ENCODE measurements around the gene MAN2A2. TPM values are rescaled to one million over a fixed set of nuclear protein-coding genes. Genes with fewer than 3 reads are reported as not detected.

MAN2A2 gene
- total RNA-seq, 1 donor from 2014 or later, result 33.3 TPM

- DNase-seq (ENCODE audit: low read depth), result no peak
- H3K36me3 ChIP-seq (ENCODE audit: control insufficient read depth, insufficient read depth, low read length), result peaks cover 2% of the 10 kb centered on the region
- H3K4me3 ChIP-seq (ENCODE audit: low read depth, low read length), result peak within 1 kb of the TSS; percentile 70
- TF ChIP-seq, protein P1, sequence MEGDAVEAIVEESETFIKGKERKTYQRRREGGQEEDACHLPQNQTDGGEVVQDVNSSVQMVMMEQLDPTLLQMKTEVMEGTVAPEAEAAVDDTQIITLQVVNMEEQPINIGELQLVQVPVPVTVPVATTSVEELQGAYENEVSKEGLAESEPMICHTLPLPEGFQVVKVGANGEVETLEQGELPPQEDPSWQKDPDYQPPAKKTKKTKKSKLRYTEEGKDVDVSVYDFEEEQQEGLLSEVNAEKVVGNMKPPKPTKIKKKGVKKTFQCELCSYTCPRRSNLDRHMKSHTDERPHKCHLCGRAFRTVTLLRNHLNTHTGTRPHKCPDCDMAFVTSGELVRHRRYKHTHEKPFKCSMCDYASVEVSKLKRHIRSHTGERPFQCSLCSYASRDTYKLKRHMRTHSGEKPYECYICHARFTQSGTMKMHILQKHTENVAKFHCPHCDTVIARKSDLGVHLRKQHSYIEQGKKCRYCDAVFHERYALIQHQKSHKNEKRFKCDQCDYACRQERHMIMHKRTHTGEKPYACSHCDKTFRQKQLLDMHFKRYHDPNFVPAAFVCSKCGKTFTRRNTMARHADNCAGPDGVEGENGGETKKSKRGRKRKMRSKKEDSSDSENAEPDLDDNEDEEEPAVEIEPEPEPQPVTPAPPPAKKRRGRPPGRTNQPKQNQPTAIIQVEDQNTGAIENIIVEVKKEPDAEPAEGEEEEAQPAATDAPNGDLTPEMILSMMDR (IDR thresholded peaks at IDR 0.05; ENCODE audit: insufficient read depth, low read length, poor library complexity, severe bottlenecking), result no peak
- H3K27me3 ChIP-seq (ENCODE audit: control insufficient read depth, insufficient read depth, low read length), result no peaks in the 10 kb centered on the region
Observed at GRCh38 chr15:90934949-90935751, 32.0 kb downstream of the MAN2A2 start, which contains the start of gene UNC45A. TSS of gene UNC45A (plus strand) at chr15:90935285. CDS start at chr15:90935325, 40 bp downstream.

DNA sequence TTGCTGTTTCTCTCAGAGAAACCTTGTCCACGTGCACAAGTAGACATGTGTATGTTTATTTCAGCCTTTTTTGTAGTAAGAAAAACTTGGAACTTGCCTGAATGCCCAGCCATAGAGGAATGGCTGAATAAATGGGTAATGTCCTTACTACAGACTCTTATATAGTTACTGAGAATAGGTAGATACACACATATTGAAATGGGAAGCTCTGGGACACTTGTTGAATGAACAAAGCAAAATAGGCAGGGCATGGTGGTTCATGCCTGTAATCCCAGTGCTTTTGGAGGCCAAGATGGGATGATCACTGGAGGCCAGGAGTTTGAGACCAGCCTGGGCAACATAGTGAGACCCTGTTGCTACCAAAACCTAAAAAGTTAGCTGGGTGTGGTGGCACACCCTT, 33.7 kb downstream of the MAN2A2 start:
- Histone ChIP-seq H3K36me3 (ENCODE audit: control insufficient read depth, insufficient read depth, low read length) (peaks cover 4% of the 10 kb centered on the region), H3K27me3 (ENCODE audit: control insufficient read depth, insufficient read depth, low read length) (no peaks in the 10 kb centered on the region), H3K4me3 (ENCODE audit: low read depth, low read length) (no peak overlapping the region)
- no peak for DNase-seq (ENCODE audit: low read depth)
- TF ChIP-seq, protein P1 (IDR thresholded peaks at IDR 0.05; ENCODE audit: insufficient read depth, low read length, poor library complexity, severe bottlenecking), result no peak

DNA sequence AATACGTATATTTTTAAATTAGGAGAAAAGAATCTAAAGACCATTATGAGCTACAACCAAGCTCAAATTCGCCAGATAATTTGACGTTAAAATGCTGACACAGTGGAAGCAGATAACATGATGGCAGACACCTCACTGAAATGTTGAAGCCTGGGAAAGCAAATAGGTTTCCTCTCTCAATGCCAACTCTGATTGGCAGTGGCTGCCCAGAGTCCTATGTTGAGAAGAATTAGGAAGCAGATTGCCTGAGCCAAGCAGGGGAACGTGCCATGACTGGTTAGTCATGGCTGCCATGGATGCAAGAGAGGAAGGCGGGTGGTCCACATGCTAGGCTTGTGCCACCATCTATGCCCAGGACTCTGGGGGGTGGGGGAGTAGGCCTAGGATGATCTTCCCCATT, 35.2 kb downstream of the MAN2A2 start:
- DNase-seq (ENCODE audit: low read depth), result no peak
- Histone ChIP-seq H3K4me3 (ENCODE audit: low read depth, low read length) (no peak overlapping the region), H3K27me3 (ENCODE audit: control insufficient read depth, insufficient read depth, low read length) (no peaks in the 10 kb centered on the region), H3K36me3 (ENCODE audit: control insufficient read depth, insufficient read depth, low read length) (peaks cover 4% of the 10 kb centered on the region)
- TF ChIP-seq, protein P1 (IDR thresholded peaks at IDR 0.05; ENCODE audit: insufficient read depth, low read length, poor library complexity, severe bottlenecking), result no peak

DNA sequence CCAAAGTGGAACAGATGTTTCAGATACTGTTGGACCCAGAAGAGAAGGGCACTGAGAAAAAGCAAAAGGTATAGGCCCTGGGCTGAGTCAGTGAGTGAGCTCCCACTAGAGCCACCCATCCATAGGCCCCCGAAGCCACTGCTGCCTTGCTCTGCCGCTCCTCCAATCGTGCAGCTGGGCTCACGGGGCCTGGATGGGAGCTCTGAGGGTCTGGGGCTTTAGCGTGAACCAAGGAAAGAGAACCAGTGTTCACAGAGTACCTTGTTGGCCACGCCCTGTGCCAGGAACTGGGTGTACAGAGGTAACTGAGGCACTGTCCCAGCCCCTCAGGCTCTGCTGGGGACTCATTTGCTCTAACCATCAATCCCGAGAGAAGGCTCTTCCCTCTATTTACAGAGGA, 36.7 kb downstream of the MAN2A2 start:
- DNase-seq (ENCODE audit: low read depth), result no peak
- Histone ChIP-seq H3K4me3 (ENCODE audit: low read depth, low read length) (no peak overlapping the region), H3K36me3 (ENCODE audit: control insufficient read depth, insufficient read depth, low read length) (peaks cover 4% of the 10 kb centered on the region), H3K27me3 (ENCODE audit: control insufficient read depth, insufficient read depth, low read length) (no peaks in the 10 kb centered on the region)
- TF ChIP-seq, protein P1 (IDR thresholded peaks at IDR 0.05; ENCODE audit: insufficient read depth, low read length, poor library complexity, severe bottlenecking), result no peak

- no peaks in the 10 kb centered on the region for H3K27me3 ChIP-seq (ENCODE audit: control insufficient read depth, insufficient read depth, low read length)
- DNase-seq (ENCODE audit: low read depth), result no peak
- peaks cover 4% of the 10 kb centered on the region for H3K36me3 ChIP-seq (ENCODE audit: control insufficient read depth, insufficient read depth, low read length)
- H3K4me3 ChIP-seq (ENCODE audit: low read depth, low read length), result no peak overlapping the region
- TF ChIP-seq, protein P1 (IDR thresholded peaks at IDR 0.05; ENCODE audit: insufficient read depth, low read length, poor library complexity, severe bottlenecking), result no peak
Observed at GRCh38 chr15:90941038-90941437, 37.9 kb downstream of the MAN2A2 start.

All from kidney epithelial cell (primary cell).